Hepatocyte (in vitro differentiated cells): ENCODE measurements around the gene TP63. TPM values are rescaled to one million over a fixed set of nuclear protein-coding genes. Genes with fewer than 3 reads are reported as not detected.

Source experiments
- DNase-seq: peaks from one replicate; pipeline ENCODE4 v3.0.0-alpha.2; 2016; ENCODE audit warnings: low spot score
- H2AFZ ChIP-seq: fragments of 200-600 bp; sonication (generic); 2 replicates; pipeline ENCODE4 v1.6.0; 2016; ENCODE audit warnings: antibody characterized with exemption, mild to moderate bottlenecking
- H3K27ac ChIP-seq: fragments of 200-600 bp; sonication (generic); 2 replicates; pipeline ENCODE4 v1.5.1; 2016; ENCODE audit warnings: mild to moderate bottlenecking
- H3K27me3 ChIP-seq: fragments of 200-600 bp; sonication (generic); 2 replicates; pipeline ENCODE4 v1.6.1; 2016
- H3K36me3 ChIP-seq: fragments of 200-600 bp; sonication (generic); replicated peaks from 2 replicates; pipeline ENCODE4 v1.5.1; 2016; ENCODE audit warnings: low read depth; ENCODE audit not compliant: insufficient read depth
- H3K4me1 ChIP-seq: fragments of 200-600 bp; sonication (generic); 2 replicates; pipeline ENCODE4 v1.5.1; 2016; ENCODE audit warnings: mild to moderate bottlenecking, moderate library complexity; ENCODE audit not compliant: insufficient read depth
- H3K4me2 ChIP-seq: fragments of 200-600 bp; sonication (generic); 2 replicates; pipeline ENCODE4 v1.6.0; 2016
- H3K4me3 ChIP-seq: fragments of 200-600 bp; sonication (generic); 2 replicates; pipeline ENCODE4 v1.5.1; 2016; ENCODE audit warnings: mild to moderate bottlenecking
- H3K79me2 ChIP-seq: fragments of 200-600 bp; sonication (generic); 2 replicates; pipeline ENCODE4 v1.6.0; 2017; ENCODE audit warnings: mild to moderate bottlenecking
- H3K9me2 ChIP-seq: fragments of 200-600 bp; sonication (generic); replicated peaks from 2 replicates; pipeline ENCODE4 v1.6.0; 2017; ENCODE audit warnings: mild to moderate bottlenecking; ENCODE audit not compliant: insufficient read depth
- H3K9me3 ChIP-seq: fragments of 200-600 bp; sonication (generic); 2 replicates; pipeline ENCODE4 v1.5.1; 2016; ENCODE audit warnings: low read depth, mild to moderate bottlenecking
- H4K20me1 ChIP-seq: fragments of 200-600 bp; sonication (generic); 2 replicates; pipeline ENCODE4 v1.6.0; 2016; ENCODE audit warnings: mild to moderate bottlenecking; ENCODE audit not compliant: insufficient read depth, poor library complexity, severe bottlenecking
- EZH2 ChIP-seq: fragments of 200-600 bp; sonication (generic); IDR thresholded peaks from 2 replicates; pipeline ENCODE4 v1.6.1; 2016; ENCODE audit warnings: antibody characterized with exemption, mild to moderate bottlenecking, borderline replicate concordance
- EZH2phosphoT487 ChIP-seq: fragments of 200-600 bp; sonication (generic); IDR thresholded peaks from one replicate; pipeline ENCODE4 v1.6.1; 2018; ENCODE audit warnings: antibody characterized with exemption, mild to moderate bottlenecking, low read depth, moderate library complexity; ENCODE audit not compliant: unreplicated experiment, severe bottlenecking
- WGBS: methylation state at CpG from one replicate; pipeline ENCODE4 v1.1.6; 2016; ENCODE audit warnings: low lambda C conversion rate; ENCODE audit errors: missing lambda C conversion rate; 5-methylcytosine and 5-hydroxymethylcytosine counted together
- polyA plus RNA-seq: library from polyadenylated mRNA; unstranded; fragments of >200 nt; fragmentation: Nextera tagmentation; extraction: Ambion mirVana; gene quantifications from 2 replicates; pipeline ENCODE4 v1.2.1, GENCODE V29; 2016
- total RNA-seq: library from RNA; depleted of rRNA; stranded (reverse); fragments of >200 nt; gene quantifications from 2 replicates; pipeline ENCODE4 v1.2.3, GENCODE V29; 2014
- TF ChIP-seq, protein P1 (sequence below): fragments of 200-600 bp; sonication (generic); IDR thresholded peaks from 2 replicates; pipeline ENCODE4 v1.5.1; 2016; ENCODE audit warnings: antibody characterized with exemption, mild to moderate bottlenecking; ENCODE audit not compliant: poor library complexity

TP63 gene
- total and polyA plus RNA-seq, 2 experiments from 2014 or later = 1.9 to 2.4 TPM

DNA sequence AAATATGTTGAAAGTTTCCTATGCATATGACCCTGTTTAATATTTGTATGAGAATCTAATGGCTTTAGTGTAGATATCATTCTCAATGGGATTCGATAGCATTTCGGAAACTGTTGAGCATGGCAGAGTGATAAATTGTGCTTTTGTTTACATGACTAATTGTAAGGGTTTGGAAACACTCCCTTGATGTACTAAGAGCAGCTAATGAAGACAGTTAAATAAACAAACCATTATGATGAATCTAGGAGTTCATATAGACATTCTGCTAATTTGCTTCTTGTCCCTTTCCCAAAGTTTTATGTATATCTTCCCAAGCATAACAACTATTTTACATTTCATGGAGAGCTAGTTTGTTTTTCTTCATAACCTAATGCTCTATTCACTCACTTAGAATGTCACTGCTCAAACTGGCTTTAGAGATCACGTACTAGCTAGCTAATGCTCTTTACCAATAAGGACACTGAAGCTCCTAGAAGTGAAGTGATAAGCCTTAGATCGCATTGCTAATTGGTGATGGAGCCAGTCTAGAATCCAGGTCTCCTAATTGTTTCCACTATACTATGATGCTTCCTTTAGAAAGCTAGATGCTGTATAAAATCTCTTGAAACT lies 140.8 kb downstream of the TP63 start:
- H3K4me2 ChIP-seq = peak overlapping the region; percentile 50

DNA sequence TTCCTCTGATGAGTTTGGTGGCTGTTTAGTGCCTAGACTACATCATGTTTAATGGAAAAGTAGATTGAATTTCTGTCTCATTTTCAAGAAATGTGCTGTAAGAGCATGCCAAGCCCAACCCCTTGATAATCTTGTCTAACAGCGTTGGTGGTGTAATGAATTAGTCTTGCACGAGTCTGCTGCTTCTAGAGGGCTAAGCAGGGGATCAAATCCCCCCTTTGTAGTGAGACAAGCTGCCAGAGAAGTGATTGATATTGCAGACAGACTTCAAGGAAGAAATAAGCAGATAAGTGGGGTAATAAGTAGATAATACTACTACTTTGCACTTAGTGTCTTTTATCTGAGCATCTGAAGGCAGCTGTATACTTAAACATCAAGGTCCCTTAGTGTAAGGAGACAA lies 141.4 kb downstream of the TP63 start:
- Histone ChIP-seq H3K4me2 (peak overlapping the region; percentile 50), H3K4me1 (peaks cover 12% of the 10 kb centered on the region), H2AFZ (no peak overlapping the region), H3K9me3 (no peaks in the 10 kb centered on the region), H4K20me1 (no peaks in the 10 kb centered on the region), H3K27ac (peak overlapping the region; percentile 22), H3K36me3 (no peaks in the 10 kb centered on the region), H3K9me2 (no peaks in the 10 kb centered on the region), H3K4me3 (no peak overlapping the region), H3K27me3 (no peaks in the 10 kb centered on the region), H3K79me2 (no peaks in the 10 kb centered on the region)
- 18% methylated on average over 2 of the region's 2 CpGs for WGBS
- peak; percentile 7 for DNase-seq
- TF ChIP-seq EZH2phosphoT487 (no peak), EZH2 (no peak)
- TF ChIP-seq, protein P1, sequence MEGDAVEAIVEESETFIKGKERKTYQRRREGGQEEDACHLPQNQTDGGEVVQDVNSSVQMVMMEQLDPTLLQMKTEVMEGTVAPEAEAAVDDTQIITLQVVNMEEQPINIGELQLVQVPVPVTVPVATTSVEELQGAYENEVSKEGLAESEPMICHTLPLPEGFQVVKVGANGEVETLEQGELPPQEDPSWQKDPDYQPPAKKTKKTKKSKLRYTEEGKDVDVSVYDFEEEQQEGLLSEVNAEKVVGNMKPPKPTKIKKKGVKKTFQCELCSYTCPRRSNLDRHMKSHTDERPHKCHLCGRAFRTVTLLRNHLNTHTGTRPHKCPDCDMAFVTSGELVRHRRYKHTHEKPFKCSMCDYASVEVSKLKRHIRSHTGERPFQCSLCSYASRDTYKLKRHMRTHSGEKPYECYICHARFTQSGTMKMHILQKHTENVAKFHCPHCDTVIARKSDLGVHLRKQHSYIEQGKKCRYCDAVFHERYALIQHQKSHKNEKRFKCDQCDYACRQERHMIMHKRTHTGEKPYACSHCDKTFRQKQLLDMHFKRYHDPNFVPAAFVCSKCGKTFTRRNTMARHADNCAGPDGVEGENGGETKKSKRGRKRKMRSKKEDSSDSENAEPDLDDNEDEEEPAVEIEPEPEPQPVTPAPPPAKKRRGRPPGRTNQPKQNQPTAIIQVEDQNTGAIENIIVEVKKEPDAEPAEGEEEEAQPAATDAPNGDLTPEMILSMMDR = no peak

More for the DNA sequence above, 140.8 kb downstream of the TP63 start:
- Histone ChIP-seq H3K4me1 (peaks cover 12% of the 10 kb centered on the region), H3K79me2 (no peaks in the 10 kb centered on the region), H4K20me1 (no peaks in the 10 kb centered on the region), H3K9me2 (no peaks in the 10 kb centered on the region), H2AFZ (no peak overlapping the region), H3K27me3 (no peaks in the 10 kb centered on the region), H3K36me3 (no peaks in the 10 kb centered on the region), H3K4me3 (no peak overlapping the region), H3K9me3 (no peaks in the 10 kb centered on the region), H3K27ac (peak overlapping the region; percentile 22)
- TF ChIP-seq, protein P1 = no peak
- no peak for DNase-seq
- WGBS = 44% methylated on average over 4 of the region's 4 CpGs

DNA sequence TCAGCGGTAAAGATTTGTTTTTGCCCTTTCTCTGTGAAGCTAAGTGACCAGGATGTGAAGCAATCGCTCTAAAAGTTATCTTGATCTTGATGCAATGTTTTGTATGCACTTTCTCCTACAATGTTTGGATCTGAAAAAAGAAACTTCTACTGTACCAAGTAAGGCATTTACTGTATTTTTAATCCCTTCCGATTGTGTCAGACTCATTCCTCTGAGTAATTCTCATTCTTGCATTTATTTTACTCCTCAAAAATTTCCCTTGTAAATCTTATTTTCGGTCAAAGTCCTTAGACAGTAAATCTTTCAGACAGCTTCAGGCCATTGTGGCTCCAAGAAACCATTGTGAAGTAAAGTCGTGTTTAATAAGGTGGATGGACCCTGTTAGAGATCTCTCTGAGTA lies 141.9 kb downstream of the TP63 start:
- H3K27ac ChIP-seq = no peak overlapping the region
- H3K9me2 ChIP-seq = no peaks in the 10 kb centered on the region
- H3K27me3 ChIP-seq = no peaks in the 10 kb centered on the region
- no peak overlapping the region for H3K4me3 ChIP-seq
- no peaks in the 10 kb centered on the region for H3K36me3 ChIP-seq
- TF ChIP-seq, protein P1 = no peak
- TF ChIP-seq EZH2phosphoT487 = no peak
- peaks cover 12% of the 10 kb centered on the region for H3K4me1 ChIP-seq
- H3K79me2 ChIP-seq = no peaks in the 10 kb centered on the region
- H3K4me2 ChIP-seq = peak overlapping the region; percentile 50
- H2AFZ ChIP-seq = no peak overlapping the region
- DNase-seq = peak; percentile 10
- H3K9me3 ChIP-seq = no peaks in the 10 kb centered on the region
- no peaks in the 10 kb centered on the region for H4K20me1 ChIP-seq
- WGBS = 22% methylated on average over 5 of the region's 5 CpGs
